ENCODE results near the gene SNX30.

Gene SNX30

GRCh38 chr9:112785986-112786385 lies 35.4 kb downstream of the SNX30 start:
- no peak for DNase-seq

GRCh38 chr9:112786829-112787520 lies 36.4 kb downstream of the SNX30 start:
- DNase-seq, result no peak

- DNase-seq, result no peak
Measured at GRCh38 chr9:112787978-112788377, 37.4 kb downstream of the SNX30 start.

- DNase-seq, result no peak
Measured at GRCh38 chr9:112789473-112789872, 38.9 kb downstream of the SNX30 start.

GRCh38 chr9:112789891-112790774 lies 39.6 kb downstream of the SNX30 start:
- no peak for DNase-seq

GRCh38 chr9:112792670-112793069 lies 42.1 kb downstream of the SNX30 start:
- no peak for DNase-seq

- DNase-seq, result peak; percentile 45
Measured at GRCh38 chr9:112793213-112793810, 42.8 kb downstream of the SNX30 start.

- DNase-seq, result no peak
Measured at GRCh38 chr9:112794731-112795130, 44.2 kb downstream of the SNX30 start.

- DNase-seq, result no peak
Measured at GRCh38 chr9:112795921-112796320, 45.4 kb downstream of the SNX30 start.

GRCh38 chr9:112796485-112796884 lies 45.9 kb downstream of the SNX30 start:
- no peak for DNase-seq

GRCh38 chr9:112809351-112809848 lies 58.8 kb downstream of the SNX30 start:
- no peak for DNase-seq

- DNase-seq, result no peak
Measured at GRCh38 chr9:112809906-112810305, 59.3 kb downstream of the SNX30 start.

- no peak for DNase-seq
Measured at GRCh38 chr9:112810696-112811490, 60.3 kb downstream of the SNX30 start.

- no peak for DNase-seq
Measured at GRCh38 chr9:112811518-112811917, 61.0 kb downstream of the SNX30 start.

GRCh38 chr9:112815868-112816267 lies 65.3 kb downstream of the SNX30 start:
- DNase-seq, result no peak

- DNase-seq, result no peak
Measured at GRCh38 chr9:112817860-112818203, 67.3 kb downstream of the SNX30 start.

GRCh38 chr9:112819635-112820496 lies 69.3 kb downstream of the SNX30 start:
- DNase-seq, result peak; percentile 51

GRCh38 chr9:112820881-112821280 lies 70.3 kb downstream of the SNX30 start:
- DNase-seq, result no peak

GRCh38 chr9:112822618-112823017 lies 72.1 kb downstream of the SNX30 start:
- DNase-seq, result no peak

- DNase-seq, result no peak
Measured at GRCh38 chr9:112823257-112823656, 72.7 kb downstream of the SNX30 start.

GRCh38 chr9:112831281-112831851 lies 80.8 kb downstream of the SNX30 start:
- DNase-seq, result peak; percentile 90
